SK-N-SH (cell line): ENCODE measurements around the gene YDJC. TPM values are rescaled to one million over a fixed set of nuclear protein-coding genes. Genes with fewer than 3 reads are reported as not detected.

ENCODE experiments used
- CTCF ChIA-PET: fragments of 300-600, 350-600 bp; formaldehyde crosslinking; extraction: SDS; loops from one replicate; lab custom pipeline; 2021; lab: Yijun Ruan, JAX
- POLR2A ChIA-PET: fragments of 350-600 bp; sonication (Branson Sonifier 250); formaldehyde crosslinking; extraction: SDS; loops from one replicate; lab custom pipeline; 2020; ENCODE audit warnings: antibody characterized with exemption, inconsistent platforms; lab: Yijun Ruan, JAX
- DNase-seq: peaks from one replicate; pipeline ENCODE4 v3.0.0; 2012
- H2AFZ ChIP-seq: fragments of 200-600 bp; sonication (generic); 2 replicates; pipeline ENCODE4 v1.8.1; 2016; ENCODE audit warnings: antibody characterized with exemption, mild to moderate bottlenecking, low read depth
- H3F3A ChIP-seq: fragments of 200-600 bp; sonication (generic); replicated peaks from 2 replicates; pipeline ENCODE3; 2016; ENCODE audit warnings: antibody characterized with exemption, mild to moderate bottlenecking; ENCODE audit not compliant: insufficient read depth
- H3K27ac ChIP-seq, 2 experiments: fragments of 200-500 bp in 1 of 2; fragments of 200-600 bp in 1 of 2; sonication (Bioruptor generic) in 1 of 2; sonication (generic), shearing (Covaris generic) in 1 of 2; 2 replicates each; pipeline versions ENCODE4 v1.5.1 to v1.6.1; 2014 to 2016; ENCODE audit warnings: low read depth in 2 of 2, inconsistent platforms in 1 of 2, low read length in 1 of 2, mild to moderate bottlenecking in 1 of 2, mixed read lengths in 1 of 2
- H3K27me3 ChIP-seq: fragments of 200-600 bp; sonication (generic), shearing (Covaris generic); 2 replicates; pipeline ENCODE4 v1.6.1; 2016; ENCODE audit warnings: mixed run types; ENCODE audit not compliant: insufficient read depth
- H3K36me3 ChIP-seq, 2 experiments: fragments of 200-500 bp in 1 of 2; fragments of 200-600 bp in 1 of 2; sonication (Bioruptor generic) in 1 of 2; sonication (generic) in 1 of 2; replicated peaks in 1 of 2; 2 replicates each; pipeline versions ENCODE3 to v1.5.1; 2014 to 2016; ENCODE audit warnings: low read length in 1 of 2, mild to moderate bottlenecking in 1 of 2; ENCODE audit not compliant: insufficient read depth in 2 of 2, control insufficient read depth in 1 of 2
- H3K4me1 ChIP-seq, 2 experiments: fragments of 200-500 bp in 1 of 2; fragments of 200-600 bp in 1 of 2; sonication (Bioruptor generic) in 1 of 2; sonication (generic), shearing (Covaris generic) in 1 of 2; 2 replicates each; pipeline versions ENCODE4 v1.5.1 to v1.6.1; 2014 to 2016; ENCODE audit warnings: low read depth in 1 of 2, low read length in 1 of 2, mixed run types in 1 of 2; ENCODE audit not compliant: insufficient read depth in 2 of 2, control insufficient read depth in 1 of 2
- H3K4me2 ChIP-seq: fragments of 200-600 bp; sonication (generic), shearing (Covaris generic); 2 replicates; pipeline ENCODE4 v1.6.1; 2017; ENCODE audit warnings: mixed run types
- H3K4me3 ChIP-seq, 2 experiments: fragments of 200-500 bp in 1 of 2; fragments of 200-600 bp in 1 of 2; sonication (Bioruptor generic) in 1 of 2; sonication (generic), shearing (Covaris generic) in 1 of 2; 2 replicates each; pipeline versions ENCODE4 v1.5.1 to v1.8.1; 2014 to 2016; ENCODE audit warnings: low read depth in 2 of 2, inconsistent platforms in 1 of 2, low read length in 1 of 2, mild to moderate bottlenecking in 1 of 2, mixed read lengths in 1 of 2, moderate library complexity in 1 of 2
- H3K79me2 ChIP-seq: fragments of 200-600 bp; sonication (generic); 2 replicates; pipeline ENCODE4 v1.8.1; 2017; ENCODE audit warnings: mild to moderate bottlenecking; ENCODE audit not compliant: insufficient read depth
- H3K9ac ChIP-seq: fragments of 200-600 bp; sonication (generic); 2 replicates; pipeline ENCODE4 v1.6.1; 2017; ENCODE audit warnings: mixed run types
- H3K9me2 ChIP-seq: fragments of 200-600 bp; sonication (generic); 2 replicates; pipeline ENCODE4 v1.6.1; 2017; ENCODE audit warnings: mixed run types
- H3K9me3 ChIP-seq: fragments of 200-600 bp; sonication (generic); 2 replicates; pipeline ENCODE4 v1.6.1; 2017; ENCODE audit warnings: mixed run types, mild to moderate bottlenecking, moderate library complexity
- H4K20me1 ChIP-seq: fragments of 200-600 bp; sonication (generic); 2 replicates; pipeline ENCODE4 v1.6.1; 2017; ENCODE audit warnings: mild to moderate bottlenecking, mixed run types; ENCODE audit not compliant: insufficient read depth
- CHD2 ChIP-seq: fragments of 150-350 bp; IDR thresholded peaks from 2 replicates; pipeline ENCODE4 v1.6.1; 2018; ENCODE audit warnings: low read length; ENCODE audit not compliant: partially characterized antibody
- ELF1 ChIP-seq: IDR thresholded peaks from 2 replicates; pipeline ENCODE4 v1.4.0; 2012
- EZH2phosphoT487 ChIP-seq: fragments of 200-600 bp; sonication (generic); IDR thresholded peaks from 2 replicates; pipeline ENCODE4 v1.6.1; 2017; ENCODE audit warnings: low read depth, mixed run types, mild to moderate bottlenecking, antibody characterized with exemption, moderate library complexity, borderline replicate concordance
- FOSL2 ChIP-seq: IDR thresholded peaks from 2 replicates; pipeline ENCODE4 v1.4.0; 2012; ENCODE audit warnings: low read depth, mild to moderate bottlenecking, moderate library complexity, borderline replicate concordance
- FOXM1 ChIP-seq: IDR thresholded peaks from 2 replicates; pipeline ENCODE4 v1.4.0; 2012; ENCODE audit warnings: low read depth, mild to moderate bottlenecking
- GABPA ChIP-seq: IDR thresholded peaks from 2 replicates; pipeline ENCODE4 v1.4.0; 2012; ENCODE audit warnings: low read depth, mild to moderate bottlenecking
- GATA2 ChIP-seq: sonication (generic); formaldehyde crosslinking; IDR thresholded peaks from 2 replicates; pipeline ENCODE4 v1.5.0; 2020; ENCODE audit warnings: mild to moderate bottlenecking, missing genetic modification reagents
- JUND ChIP-seq: IDR thresholded peaks from 2 replicates; pipeline ENCODE4 v1.4.0; 2012
- MAX ChIP-seq: IDR thresholded peaks from 2 replicates; pipeline ENCODE4 v1.4.0; 2012; ENCODE audit warnings: low read depth
- NRF1 ChIP-seq: IDR thresholded peaks from 2 replicates; pipeline ENCODE4 v1.6.1; 2012; ENCODE audit warnings: low read depth, mild to moderate bottlenecking, low read length
- RCOR1 ChIP-seq: fragments of 150-350 bp; IDR thresholded peaks from 2 replicates; pipeline ENCODE4 v1.6.1; 2017; ENCODE audit warnings: antibody characterized with exemption, low read length
- REST ChIP-seq: IDR thresholded peaks from 2 replicates; pipeline ENCODE4 v1.6.1; 2012; ENCODE audit warnings: mild to moderate bottlenecking, low read depth, low read length, moderate library complexity
- RFX5 ChIP-seq: IDR thresholded peaks from 2 replicates; pipeline ENCODE4 v1.6.1; 2012; ENCODE audit warnings: mild to moderate bottlenecking, improper control_type of control experiment, low read length
- RXRA ChIP-seq: IDR thresholded peaks from 2 replicates; pipeline ENCODE4 v1.4.0; 2012; ENCODE audit warnings: low read depth, mild to moderate bottlenecking, borderline replicate concordance
- TAF1 ChIP-seq: IDR thresholded peaks from 2 replicates; pipeline ENCODE4 v1.6.1; 2012; ENCODE audit warnings: low read depth, mild to moderate bottlenecking, low read length, moderate library complexity, borderline replicate concordance
- TCF12 ChIP-seq: IDR thresholded peaks from 2 replicates; pipeline ENCODE4 v1.4.0; 2012
- TEAD4 ChIP-seq: IDR thresholded peaks from 2 replicates; pipeline ENCODE4 v1.4.0; 2012; ENCODE audit warnings: mild to moderate bottlenecking, borderline replicate concordance; ENCODE audit not compliant: insufficient read depth
- USF1 ChIP-seq: IDR thresholded peaks from 2 replicates; pipeline ENCODE4 v1.4.0; 2012; ENCODE audit warnings: low read depth, borderline replicate concordance
- USF2 ChIP-seq: fragments of 150-350 bp; IDR thresholded peaks from 2 replicates; pipeline ENCODE4 v1.6.1; 2017; ENCODE audit warnings: antibody characterized with exemption, low read length, low read depth, borderline replicate concordance
- YY1 ChIP-seq: IDR thresholded peaks from 2 replicates; pipeline ENCODE4 v1.4.0; 2012; ENCODE audit warnings: low read depth, mild to moderate bottlenecking
- WGBS: methylation state at CpG from one replicate; pipeline ENCODE4 v1.1.6; 2017; ENCODE audit warnings: low lambda C conversion rate; 5-methylcytosine and 5-hydroxymethylcytosine counted together
- polyA plus RNA-seq, 3 experiments: library from polyadenylated mRNA; depleted of rRNA; stranded (reverse); fragments of >200 nt; gene quantifications; 2 replicates each; pipeline ENCODE4 v1.2.3, GENCODE V29; 2012

The YDJC gene
- polyA plus RNA-seq, 1 of the 3 experiments (the other 2 are of a cell fraction) = 37.4 TPM

GRCh38 chr22:21633481-21633880 is 3.7 kb upstream of the YDJC start:
- Histone ChIP-seq H3K4me1 (peaks cover under 1 to 7% of the 10 kb centered on the region in 2 experiments; a peak in 1 of 4 replicates), H3K9me2 (no peaks in the 10 kb centered on the region), H4K20me1 (peaks cover 1% of the 10 kb centered on the region), H3F3A (no peaks in the 10 kb centered on the region), H3K36me3 (no peaks in the 10 kb centered on the region), H3K4me2 (no peak overlapping the region), H3K79me2 (peaks cover 11% of the 10 kb centered on the region; the same call in 1 of the 2 replicates), H3K4me3 (no peak overlapping the region), H3K9ac (no peak overlapping the region), H3K9me3 (no peaks in the 10 kb centered on the region), H3K27ac (no peak overlapping the region), H3K27me3 (no peaks in the 10 kb centered on the region), H2AFZ (no peak overlapping the region)
- CTCF ChIA-PET = interaction anchor here (1.3 to 3.1 kb wide), 3 partner anchors 9 to 305 kb away, joined by 3 to 12 read pairs (median 9); partner anchors contain the start of gene SDF2L1
- TF ChIP-seq USF2 (no peak), TAF1 (no peak), FOXM1 (no peak), JUND (no peak), CHD2 (no peak), YY1 (no peak), EZH2phosphoT487 (no peak), NRF1 (no peak), RCOR1 (no peak), TEAD4 (no peak), MAX (no peak), FOSL2 (no peak), RXRA (no peak), USF1 (no peak), ELF1 (no peak), TCF12 (no peak), RFX5 (no peak)
- WGBS = 100% methylated on average over 1 of the region's 4 CpGs
- POLR2A ChIA-PET = no interaction called here
- no peak for DNase-seq

GRCh38 chr22:21632931-21633330 is 3.1 kb upstream of the YDJC start:
- POLR2A ChIA-PET = no interaction called here
- CTCF ChIA-PET = interaction anchor here (1.3 to 11.2 kb wide), 3 partner anchors 7 to 305 kb away, joined by 3 to 145 read pairs (median 12); partner anchors contain the start of gene SDF2L1
- Histone ChIP-seq H3K79me2 (peaks cover 17% of the 10 kb centered on the region; the same call in 1 of the 2 replicates), H3K27ac (no peak overlapping the region), H3K9me3 (no peaks in the 10 kb centered on the region), H3K27me3 (no peaks in the 10 kb centered on the region), H3K9ac (no peak overlapping the region), H3K4me1 (peaks cover 6 to 12% of the 10 kb centered on the region in 2 experiments; a peak in 1 of 4 replicates), H4K20me1 (peaks cover 7% of the 10 kb centered on the region), H3K36me3 (peaks cover 0 to 5% of the 10 kb centered on the region in 2 experiments), H3K4me3 (no peak overlapping the region), H3F3A (peaks cover 2% of the 10 kb centered on the region), H3K9me2 (no peaks in the 10 kb centered on the region), H3K4me2 (no peak overlapping the region), H2AFZ (no peak overlapping the region)
- 83% methylated on average over 8 of the region's 18 CpGs for WGBS
- no peak for DNase-seq
- TF ChIP-seq MAX = no peak
- TF ChIP-seq ELF1 = no peak
- TF ChIP-seq REST = no peak
- no peak for TF ChIP-seq TAF1
- TF ChIP-seq GATA2 (CRISPR knock-in tag) = no peak
- TF ChIP-seq RCOR1 = no peak
- no peak for TF ChIP-seq GABPA
- TF ChIP-seq YY1 = no peak
- no peak for TF ChIP-seq USF1
- no peak for TF ChIP-seq USF2
- TF ChIP-seq EZH2phosphoT487 = no peak
